WERI-Rb-1 (cell line): ENCODE results near the gene MSANTD1.

ENCODE experiments used
- DNase-seq: peaks from one replicate; pipeline ENCODE4 v3.0.0-alpha.2; 2020
- H3K27ac ChIP-seq: fragments of 250-450 bp; sonication (Bioruptor Pico); 2 replicates; pipeline ENCODE4 v1.5.1; 2020; ENCODE audit warnings: mild to moderate bottlenecking, moderate library complexity
- H3K27me3 ChIP-seq: fragments of 250-450 bp; sonication (Bioruptor Pico); 2 replicates; pipeline ENCODE4 v1.5.1; 2021; ENCODE audit warnings: mild to moderate bottlenecking, low read depth, moderate library complexity; ENCODE audit not compliant: insufficient read depth, severe bottlenecking
- H3K36me3 ChIP-seq: fragments of 250-450 bp; sonication (Bioruptor Pico); 2 replicates; pipeline ENCODE4 v1.5.1; 2020; ENCODE audit warnings: mild to moderate bottlenecking, moderate library complexity
- H3K4me3 ChIP-seq: 2 replicates; pipeline ENCODE4 v1.5.1; 2011; ENCODE audit warnings: low read depth, mild to moderate bottlenecking, control low read depth, low read length
- H3K9me3 ChIP-seq: fragments of 250-450 bp; sonication (Bioruptor Pico); 2 replicates; pipeline ENCODE4 v1.5.1; 2021; ENCODE audit warnings: mild to moderate bottlenecking, moderate library complexity; ENCODE audit not compliant: severe bottlenecking
- CTCF ChIP-seq: IDR thresholded peaks from 2 replicates; pipeline ENCODE4 v1.5.1; 2011; ENCODE audit warnings: low read depth, mild to moderate bottlenecking, control low read depth, inconsistent platforms, low read length

The MSANTD1 gene

GRCh38 chr4:3301450-3302172, 52.7 kb downstream of the MSANTD1 start:
- Histone ChIP-seq H3K4me3 (no peak overlapping the region), H3K27me3 (no peaks in the 10 kb centered on the region), H3K36me3 (peaks cover 10% of the 10 kb centered on the region; the same call in 1 of the 2 replicates), H3K9me3 (no peaks in the 10 kb centered on the region), H3K27ac (no peak overlapping the region)
- no peak for TF ChIP-seq CTCF
- DNase-seq = no peak

GRCh38 chr4:3302173-3302785, 53.3 kb downstream of the MSANTD1 start:
- Histone ChIP-seq H3K36me3 (peaks cover 7% of the 10 kb centered on the region; the same call in 1 of the 2 replicates), H3K27me3 (no peaks in the 10 kb centered on the region), H3K4me3 (no peak overlapping the region), H3K27ac (no peak overlapping the region), H3K9me3 (no peaks in the 10 kb centered on the region)
- DNase-seq = no peak
- TF ChIP-seq CTCF = no peak

- Histone ChIP-seq H3K27me3 (no peaks in the 10 kb centered on the region), H3K9me3 (no peaks in the 10 kb centered on the region), H3K36me3 (peaks cover 6% of the 10 kb centered on the region; the same call in 1 of the 2 replicates), H3K4me3 (no peak overlapping the region), H3K27ac (no peak overlapping the region)
- no peak for DNase-seq
- no peak for TF ChIP-seq CTCF
Observed at GRCh38 chr4:3302786-3303564, 54.0 kb downstream of the MSANTD1 start.

- no peak for TF ChIP-seq CTCF
- H3K27ac ChIP-seq = no peak overlapping the region
Observed at GRCh38 chr4:3303565-3303824, 54.5 kb downstream of the MSANTD1 start.

GRCh38 chr4:3303923-3304710, 55.2 kb downstream of the MSANTD1 start:
- Histone ChIP-seq H3K4me3 (no peak overlapping the region), H3K27me3 (no peaks in the 10 kb centered on the region), H3K9me3 (no peaks in the 10 kb centered on the region), H3K27ac (no peak overlapping the region), H3K36me3 (peaks cover 3% of the 10 kb centered on the region; the same call in 1 of the 2 replicates)
- DNase-seq = no peak
- no peak for TF ChIP-seq CTCF

More at GRCh38 chr4:3303565-3303824, 54.5 kb downstream of the MSANTD1 start:
- H3K27me3 ChIP-seq = no peaks in the 10 kb centered on the region
- peaks cover 6% of the 10 kb centered on the region; the same call in 1 of the 2 replicates for H3K36me3 ChIP-seq
- H3K4me3 ChIP-seq = no peak overlapping the region
- no peak for DNase-seq
- no peaks in the 10 kb centered on the region for H3K9me3 ChIP-seq
